Fibroblast of lung (primary cell): ENCODE results near the gene KIF26B.

Source experiments
- CTCF ChIP-seq, 2 donors: IDR thresholded peaks in 1 of 2; conservative IDR thresholded peaks in 1 of 2; 1 replicate in 1 of 2; 2 replicates in 1 of 2; pipeline ENCODE4 v1.5.1; 2011 to 2012; ENCODE audit warnings: low read length in 2 of 2, control low read depth in 1 of 2, inconsistent platforms in 1 of 2, low read depth in 1 of 2, mild to moderate bottlenecking in 1 of 2
- EZH2 ChIP-seq: IDR thresholded peaks from 2 replicates; pipeline ENCODE4 v1.5.1; 2012; ENCODE audit warnings: low read length, control low read depth, mild to moderate bottlenecking; ENCODE audit errors: missing control alignments

- no peak for TF ChIP-seq CTCF (conservative IDR thresholded peaks at IDR 0.05 in 1 of 2, IDR thresholded peaks at IDR 0.05 in 1 of 2; ENCODE audit: low read depth in 1 of 2, low read length in 2 of 2)
- TF ChIP-seq EZH2, result no peak
Observed at GRCh38 chr1:245436407-245436806, 281.6 kb downstream of the KIF26B start.
